Parathyroid adenoma (tissue), 2 donors: ENCODE data around the gene C2CD2L.

Experiments
- H2AFZ ChIP-seq: fragments of 300-600 bp; sonication (generic); one replicate; pipeline ENCODE4 v1.7.0; 2017; ENCODE audit warnings: antibody characterized with exemption, mild to moderate bottlenecking
- H3K27ac ChIP-seq: fragments of 300-600 bp; sonication (generic); one replicate; pipeline ENCODE4 v1.7.0; 2017
- H3K27me3 ChIP-seq: fragments of 300-600 bp; sonication (generic); one replicate; pipeline ENCODE4 v1.7.0; 2017; ENCODE audit warnings: low read length; ENCODE audit not compliant: control insufficient read depth, insufficient read depth
- H3K36me3 ChIP-seq: fragments of 300-600 bp; sonication (generic); one replicate; pipeline ENCODE4 v1.7.0; 2017; ENCODE audit warnings: low read length; ENCODE audit not compliant: control insufficient read depth, insufficient read depth
- H3K4me1 ChIP-seq: fragments of 300-600 bp; sonication (generic); one replicate; pipeline ENCODE4 v1.7.0; 2017; ENCODE audit warnings: control low read depth
- H3K4me2 ChIP-seq: fragments of 300-600 bp; sonication (generic); one replicate; pipeline ENCODE4 v1.7.0; 2017; ENCODE audit warnings: low read length
- H3K4me3 ChIP-seq: fragments of 300-600 bp; sonication (generic); one replicate; pipeline ENCODE4 v1.7.0; 2017; ENCODE audit warnings: low read depth, low read length
- H3K79me2 ChIP-seq: fragments of 300-600 bp; sonication (generic); one replicate; pipeline ENCODE4 v1.7.0; 2017; ENCODE audit warnings: control low read depth
- H3K9ac ChIP-seq: fragments of 300-600 bp; sonication (generic); one replicate; pipeline ENCODE4 v1.7.0; 2017; ENCODE audit warnings: mild to moderate bottlenecking
- H3K9me3 ChIP-seq: fragments of 300-600 bp; sonication (generic); one replicate; pipeline ENCODE4 v1.7.0; 2017; ENCODE audit warnings: low read length; ENCODE audit not compliant: control insufficient read depth
- TF ChIP-seq, protein P1 (sequence below): fragments of 300-600 bp; sonication (generic); IDR thresholded peaks from one replicate; pipeline ENCODE4 v1.7.0; 2017; ENCODE audit warnings: antibody characterized with exemption, mild to moderate bottlenecking
- donor health status: primary hyperparathyroidism.

The C2CD2L gene

DNA sequence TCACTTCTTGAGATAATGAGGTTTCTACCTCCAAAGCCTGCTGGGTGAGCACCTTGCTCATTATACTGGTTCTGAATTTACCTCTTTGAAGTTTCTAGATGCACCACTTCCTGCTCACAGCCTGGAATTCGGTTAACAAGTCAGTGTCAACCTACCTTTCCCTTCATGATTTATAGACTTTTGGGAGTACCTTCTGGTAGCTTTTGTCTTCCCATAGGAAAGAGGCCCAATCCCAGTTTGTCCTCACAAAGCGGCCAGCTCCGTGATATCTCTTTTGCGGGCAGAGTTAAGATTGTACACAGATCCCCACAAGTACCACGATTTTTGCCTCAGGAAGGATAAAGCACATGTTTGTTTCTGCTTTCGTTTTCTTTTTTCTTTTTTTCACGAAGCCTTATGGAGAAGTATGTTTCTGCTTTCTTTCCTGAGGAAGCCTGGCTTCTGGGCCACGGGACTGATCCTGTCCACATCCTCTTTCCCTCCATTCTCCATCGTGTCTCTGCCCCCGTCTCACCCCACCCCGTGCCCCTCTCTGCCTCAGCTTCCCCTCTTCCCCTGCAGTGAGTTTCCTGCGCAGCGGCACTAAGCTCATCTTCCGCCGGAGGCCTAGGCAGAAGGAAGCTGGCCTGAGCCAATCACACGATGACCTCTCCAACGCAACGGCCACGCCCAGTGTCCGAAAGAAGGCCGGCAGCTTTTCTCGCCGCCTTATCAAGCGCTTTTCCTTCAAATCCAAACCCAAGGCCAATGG, 8.5 kb downstream of the C2CD2L start:
- no peaks in the 10 kb centered on the region for H3K36me3 ChIP-seq
- no peaks in the 10 kb centered on the region for H3K9me3 ChIP-seq
- H3K79me2 ChIP-seq: no peaks in the 10 kb centered on the region
- no peak overlapping the region for H3K27ac ChIP-seq
- TF ChIP-seq, protein P1, sequence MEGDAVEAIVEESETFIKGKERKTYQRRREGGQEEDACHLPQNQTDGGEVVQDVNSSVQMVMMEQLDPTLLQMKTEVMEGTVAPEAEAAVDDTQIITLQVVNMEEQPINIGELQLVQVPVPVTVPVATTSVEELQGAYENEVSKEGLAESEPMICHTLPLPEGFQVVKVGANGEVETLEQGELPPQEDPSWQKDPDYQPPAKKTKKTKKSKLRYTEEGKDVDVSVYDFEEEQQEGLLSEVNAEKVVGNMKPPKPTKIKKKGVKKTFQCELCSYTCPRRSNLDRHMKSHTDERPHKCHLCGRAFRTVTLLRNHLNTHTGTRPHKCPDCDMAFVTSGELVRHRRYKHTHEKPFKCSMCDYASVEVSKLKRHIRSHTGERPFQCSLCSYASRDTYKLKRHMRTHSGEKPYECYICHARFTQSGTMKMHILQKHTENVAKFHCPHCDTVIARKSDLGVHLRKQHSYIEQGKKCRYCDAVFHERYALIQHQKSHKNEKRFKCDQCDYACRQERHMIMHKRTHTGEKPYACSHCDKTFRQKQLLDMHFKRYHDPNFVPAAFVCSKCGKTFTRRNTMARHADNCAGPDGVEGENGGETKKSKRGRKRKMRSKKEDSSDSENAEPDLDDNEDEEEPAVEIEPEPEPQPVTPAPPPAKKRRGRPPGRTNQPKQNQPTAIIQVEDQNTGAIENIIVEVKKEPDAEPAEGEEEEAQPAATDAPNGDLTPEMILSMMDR: no peak
- H3K4me1 ChIP-seq: peaks cover 3% of the 10 kb centered on the region
- H2AFZ ChIP-seq: no peak overlapping the region
- H3K4me2 ChIP-seq: no peak overlapping the region
- H3K9ac ChIP-seq: no peak overlapping the region
- no peak overlapping the region for H3K4me3 ChIP-seq
- no peaks in the 10 kb centered on the region for H3K27me3 ChIP-seq

DNA sequence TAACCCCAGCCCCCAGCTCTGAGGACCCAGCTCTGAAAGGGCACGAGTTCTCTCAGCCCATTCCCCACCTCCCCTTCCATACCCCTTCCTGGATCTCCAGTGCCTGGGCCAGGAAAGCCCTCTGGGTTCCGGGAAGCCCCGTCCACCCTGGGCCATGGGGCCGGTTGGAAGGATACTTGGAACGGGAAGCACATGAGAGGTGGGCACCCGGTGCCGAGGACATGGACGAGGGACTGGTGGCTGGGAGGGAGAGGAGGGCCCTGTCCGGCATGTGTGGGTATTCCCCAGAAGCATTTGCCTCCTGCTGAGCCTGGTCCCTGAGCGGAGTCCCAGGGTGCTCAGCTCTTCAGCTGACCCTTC, 9.1 kb downstream of the C2CD2L start:
- TF ChIP-seq, protein P1: no peak
- Histone ChIP-seq H3K27ac (no peak overlapping the region), H3K79me2 (no peaks in the 10 kb centered on the region), H3K9ac (no peak overlapping the region), H3K27me3 (no peaks in the 10 kb centered on the region), H3K4me3 (no peak overlapping the region), H3K9me3 (no peaks in the 10 kb centered on the region), H3K4me2 (no peak overlapping the region), H3K4me1 (peaks cover 5% of the 10 kb centered on the region), H2AFZ (no peak overlapping the region), H3K36me3 (no peaks in the 10 kb centered on the region)

DNA sequence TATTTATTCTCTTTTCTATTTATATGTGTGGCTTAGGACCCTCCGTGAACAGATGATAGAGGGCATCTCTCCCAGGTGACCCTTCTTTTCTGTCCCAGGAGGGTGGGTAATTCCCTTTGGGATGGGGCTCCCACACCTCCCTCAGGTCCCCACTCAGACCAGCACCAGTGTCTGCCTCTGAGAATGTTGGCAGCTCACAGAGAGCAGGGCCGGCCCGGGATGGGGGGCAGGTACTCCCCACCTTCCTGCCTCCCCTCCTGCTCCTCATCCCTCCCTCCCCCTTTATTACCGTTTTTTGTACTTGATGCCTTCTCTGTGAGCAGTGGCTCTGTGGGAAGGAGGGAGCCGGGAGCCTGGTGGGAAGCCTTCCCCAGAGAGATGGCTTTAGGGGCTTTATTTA, 9.5 kb downstream of the C2CD2L start:
- no peak overlapping the region for H3K9ac ChIP-seq
- H3K27me3 ChIP-seq: no peaks in the 10 kb centered on the region
- no peaks in the 10 kb centered on the region for H3K36me3 ChIP-seq
- no peak overlapping the region for H3K4me3 ChIP-seq
- H3K4me1 ChIP-seq: peaks cover 5% of the 10 kb centered on the region
- no peak overlapping the region for H3K4me2 ChIP-seq
- TF ChIP-seq, protein P1: no peak
- no peaks in the 10 kb centered on the region for H3K9me3 ChIP-seq
- no peak overlapping the region for H3K27ac ChIP-seq
- H2AFZ ChIP-seq: no peak overlapping the region
- no peaks in the 10 kb centered on the region for H3K79me2 ChIP-seq

DNA sequence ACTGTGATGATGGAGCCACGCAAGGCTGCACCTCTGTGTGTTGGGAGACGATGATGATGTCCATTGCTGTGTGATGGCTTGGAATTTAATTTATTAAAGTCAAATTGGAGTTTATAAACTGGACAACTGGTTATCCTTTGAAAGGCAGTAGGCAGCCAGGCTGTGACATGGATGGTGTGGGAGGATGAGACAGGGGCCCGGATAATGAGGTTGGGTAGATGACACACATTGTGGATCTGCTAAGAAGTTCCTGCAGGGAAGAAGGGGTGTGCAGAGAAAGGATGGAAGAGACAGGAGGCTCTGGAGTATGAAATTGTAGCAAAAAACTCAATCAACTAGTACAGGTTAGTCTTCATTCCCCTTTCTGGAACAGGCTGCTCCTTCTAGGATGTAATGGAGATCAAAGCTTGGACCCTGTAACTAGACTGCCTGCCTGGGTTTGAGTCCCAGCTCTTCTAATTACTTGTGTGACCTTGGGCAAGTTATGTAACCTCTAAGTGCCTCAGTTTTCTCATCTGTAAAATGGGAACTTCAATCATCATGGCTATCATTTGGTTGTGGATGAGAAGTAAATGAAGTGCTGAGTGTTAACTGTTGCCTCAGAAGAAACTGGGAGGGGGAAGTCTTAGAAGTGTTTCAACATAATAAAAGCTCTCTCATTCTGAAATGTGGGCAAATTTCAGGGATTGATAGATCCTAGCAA, 10.0 kb downstream of the C2CD2L start:
- Histone ChIP-seq H3K4me1 (peaks cover 5% of the 10 kb centered on the region), H3K9ac (no peak overlapping the region), H2AFZ (no peak overlapping the region), H3K27ac (no peak overlapping the region), H3K4me2 (no peak overlapping the region), H3K4me3 (no peak overlapping the region), H3K27me3 (no peaks in the 10 kb centered on the region), H3K79me2 (peaks cover 4% of the 10 kb centered on the region), H3K36me3 (no peaks in the 10 kb centered on the region), H3K9me3 (no peaks in the 10 kb centered on the region)
- TF ChIP-seq, protein P1: no peak

DNA sequence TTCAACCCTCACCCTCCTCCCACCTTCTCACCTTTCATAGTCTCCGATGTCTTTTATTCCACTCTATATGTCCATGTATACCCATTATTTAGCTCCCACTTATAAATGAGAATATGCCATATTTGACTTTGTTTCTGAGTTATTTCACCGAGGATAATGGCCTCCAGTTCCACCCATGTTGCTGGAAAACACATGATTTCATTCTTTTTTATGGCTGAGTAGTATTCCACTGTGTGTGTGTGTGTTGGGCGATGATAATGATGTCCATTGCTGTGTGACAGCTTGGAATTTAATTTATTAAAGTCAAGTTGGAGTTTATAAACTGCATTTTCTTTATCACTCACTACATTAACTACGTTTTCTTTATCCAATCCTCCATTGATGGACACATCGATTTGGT, 11.1 kb downstream of the C2CD2L start:
- TF ChIP-seq, protein P1: no peak
- Histone ChIP-seq H3K9me3 (no peaks in the 10 kb centered on the region), H3K27ac (no peak overlapping the region), H2AFZ (no peak overlapping the region), H3K27me3 (no peaks in the 10 kb centered on the region), H3K4me2 (no peak overlapping the region), H3K36me3 (no peaks in the 10 kb centered on the region), H3K9ac (no peak overlapping the region), H3K4me1 (peaks cover 5% of the 10 kb centered on the region), H3K4me3 (no peak overlapping the region), H3K79me2 (peaks cover 10% of the 10 kb centered on the region)
